Measurements from ENCODE around the gene ANKRD22. TPM values are rescaled to one million over a fixed set of nuclear protein-coding genes. Genes with fewer than 3 reads are reported as not detected.

The ANKRD22 gene
- total RNA-seq, 1 donor from 2014 or later, result not detected

- intact Hi-C loops (cut with micrococcal nuclease), result loop anchor here (1.0 to 5.0 kb wide), 8 partner anchors 18 to 1017 kb away; partner anchors contain the start of gene KIF20B
Measured at GRCh38 chr10:88879534-88880281, 28.1 kb upstream of the ANKRD22 start, which contains the start of gene STAMBPL1. TSS of gene STAMBPL1 (plus strand) at chr10:88880245. CDS start at chr10:88901709, 21,464 bp downstream.

DNA sequence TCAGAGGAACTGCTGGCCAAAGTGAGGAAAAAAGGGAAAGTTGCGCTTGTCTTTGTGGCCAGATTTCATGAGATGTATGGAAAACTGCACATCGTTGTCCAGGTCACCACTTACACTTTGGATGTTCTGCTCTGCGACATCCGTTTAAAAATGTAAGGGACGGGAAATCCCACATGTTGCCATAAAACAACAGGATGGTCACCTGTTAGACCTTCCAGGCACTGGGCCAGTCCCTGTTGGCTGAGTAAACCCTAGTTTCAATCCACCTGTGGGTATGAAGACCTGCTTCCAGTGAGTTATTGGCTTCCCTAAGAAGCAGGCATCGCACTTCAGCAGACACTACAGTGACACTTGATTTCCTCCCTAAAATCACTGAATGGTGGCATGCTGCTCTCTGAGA, 25.7 kb upstream of the ANKRD22 start:
- intact Hi-C loops (cut with micrococcal nuclease), result no loop called here

GRCh38 chr10:88875081-88875480, 23.4 kb upstream of the ANKRD22 start:
- intact Hi-C loops (cut with micrococcal nuclease), result no loop called here

DNA sequence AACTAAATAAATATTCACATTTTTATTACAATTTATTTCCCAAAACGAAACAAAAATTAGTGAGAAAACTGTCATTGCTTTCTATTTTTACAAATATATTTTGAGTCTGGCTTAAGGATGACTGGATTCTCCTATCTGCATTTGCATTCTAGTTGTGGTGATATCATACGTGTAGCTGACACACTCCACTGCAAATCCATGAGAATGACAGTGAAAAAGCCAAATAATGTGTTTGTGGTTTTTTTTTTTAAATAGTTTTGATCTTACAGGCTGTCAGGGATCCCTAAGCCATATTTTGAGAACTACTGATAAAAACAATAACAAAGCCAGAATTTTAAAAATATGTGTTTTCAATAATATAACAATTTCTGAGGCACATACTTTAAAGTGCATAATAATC, 22.6 kb upstream of the ANKRD22 start:
- intact Hi-C loops (cut with micrococcal nuclease), result no loop called here

DNA sequence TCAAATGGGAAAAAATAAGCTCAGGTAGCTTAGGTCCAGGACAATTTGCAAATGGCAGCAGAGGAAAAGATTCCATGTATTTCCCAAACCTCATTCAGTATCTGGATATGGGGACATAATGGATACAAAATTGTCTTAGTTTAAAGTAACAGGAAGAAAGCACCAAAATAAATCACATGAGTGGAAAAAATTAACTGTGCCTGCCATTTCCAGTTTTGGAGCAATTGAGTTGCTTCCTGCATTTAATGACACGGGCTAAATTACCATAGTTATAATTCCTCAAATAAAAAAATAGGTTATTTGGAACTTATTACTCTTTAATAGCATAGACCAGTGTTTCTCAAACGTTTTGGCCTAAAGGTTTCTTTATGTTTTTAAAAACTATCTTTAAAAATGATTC, 22.1 kb upstream of the ANKRD22 start:
- intact Hi-C loops (cut with micrococcal nuclease), result no loop called here

- intact Hi-C loops (cut with micrococcal nuclease), result no loop called here
Measured at GRCh38 chr10:88870089-88870488, 18.4 kb upstream of the ANKRD22 start.

DNA sequence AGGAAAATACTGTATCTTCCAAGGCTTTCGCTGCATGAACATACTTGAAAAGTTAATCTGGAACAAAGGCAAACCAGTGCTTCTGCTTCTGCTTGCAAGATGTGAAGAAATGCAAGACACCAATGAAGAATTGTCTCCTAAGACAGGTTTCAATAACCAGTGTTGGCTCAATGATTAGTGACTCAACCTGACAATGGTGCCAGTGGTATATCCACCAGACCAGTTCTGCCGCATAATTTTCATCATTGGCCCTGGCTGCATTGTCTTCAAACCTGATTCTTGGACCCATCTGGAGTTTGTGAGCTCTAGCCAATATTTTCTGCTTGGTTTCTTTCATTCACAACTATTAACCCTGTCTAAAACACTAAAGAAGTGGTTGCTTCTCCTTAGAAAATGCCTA, 14.8 kb upstream of the ANKRD22 start:
- intact Hi-C loops (cut with micrococcal nuclease), result no loop called here

DNA sequence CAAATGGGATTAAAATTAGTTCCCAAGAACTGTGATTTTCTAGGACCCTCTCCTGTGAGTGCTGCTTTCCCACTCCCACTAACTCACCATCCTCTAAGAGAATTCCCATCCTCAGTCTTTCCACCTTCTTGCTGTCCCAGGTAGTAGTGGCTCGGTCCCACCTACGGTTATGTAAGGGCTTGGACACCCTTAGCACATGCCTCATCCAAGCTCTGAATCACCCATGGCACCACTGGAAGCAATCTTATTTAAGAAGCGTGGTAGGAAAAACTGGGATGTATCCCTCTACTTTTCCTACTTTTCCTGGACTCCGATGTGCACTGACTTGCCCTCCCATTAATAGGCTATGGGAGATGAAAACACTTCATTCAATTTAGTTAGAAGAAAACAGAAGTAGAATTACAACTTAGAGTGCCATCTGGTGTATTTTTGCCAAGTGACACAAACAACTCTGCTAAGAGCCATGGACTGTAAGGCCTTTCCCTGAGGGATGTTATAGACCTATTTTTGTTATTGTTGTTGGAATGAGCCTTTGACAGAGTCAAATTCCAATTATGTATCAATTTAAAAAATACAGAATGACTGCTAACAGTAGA, 13.7 kb upstream of the ANKRD22 start:
- intact Hi-C loops (cut with micrococcal nuclease), result loop anchor here (2.0 kb wide), 1 partner anchor 179 kb away; no protein-coding TSS in a partner anchor

DNA sequence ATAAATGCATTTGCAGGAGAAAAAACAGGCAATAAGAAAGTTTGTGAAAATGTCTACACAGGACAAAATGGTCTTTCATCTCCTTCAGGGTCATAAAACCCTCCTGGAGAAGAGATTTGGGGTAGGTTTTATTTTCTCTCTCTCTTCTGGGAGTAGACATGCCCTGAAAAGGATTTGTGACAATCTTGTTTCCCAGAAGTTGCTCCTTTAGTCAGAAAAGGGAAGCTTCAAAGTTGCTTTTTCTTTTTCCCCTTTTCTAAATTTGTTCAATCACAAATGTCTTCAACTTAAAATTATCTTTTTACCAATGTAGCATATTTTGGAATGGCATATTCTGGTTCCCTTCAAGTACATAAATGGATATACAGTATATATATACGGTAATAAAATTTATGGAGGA, 9.4 kb upstream of the ANKRD22 start:
- intact Hi-C loops (cut with micrococcal nuclease), result no loop called here

DNA sequence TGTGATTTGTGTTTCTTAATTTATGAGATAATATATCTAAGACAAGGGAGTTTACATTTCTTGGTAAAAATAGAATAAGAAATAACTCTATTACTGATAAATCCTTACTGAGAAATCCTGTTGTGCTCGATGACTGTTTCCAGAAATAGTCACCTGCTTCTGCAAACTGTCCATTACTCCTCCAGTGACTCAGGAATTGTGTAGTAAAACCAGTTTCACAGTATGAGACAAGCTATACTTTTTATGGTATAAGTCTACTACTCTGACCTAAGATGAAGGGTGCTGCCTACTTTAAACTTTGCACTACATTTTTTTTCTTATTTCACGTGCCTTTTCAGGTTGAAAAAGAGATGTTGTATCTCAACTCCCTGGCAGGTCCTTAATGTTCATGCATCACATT, 6.8 kb upstream of the ANKRD22 start:
- intact Hi-C loops (cut with micrococcal nuclease), result no loop called here

DNA sequence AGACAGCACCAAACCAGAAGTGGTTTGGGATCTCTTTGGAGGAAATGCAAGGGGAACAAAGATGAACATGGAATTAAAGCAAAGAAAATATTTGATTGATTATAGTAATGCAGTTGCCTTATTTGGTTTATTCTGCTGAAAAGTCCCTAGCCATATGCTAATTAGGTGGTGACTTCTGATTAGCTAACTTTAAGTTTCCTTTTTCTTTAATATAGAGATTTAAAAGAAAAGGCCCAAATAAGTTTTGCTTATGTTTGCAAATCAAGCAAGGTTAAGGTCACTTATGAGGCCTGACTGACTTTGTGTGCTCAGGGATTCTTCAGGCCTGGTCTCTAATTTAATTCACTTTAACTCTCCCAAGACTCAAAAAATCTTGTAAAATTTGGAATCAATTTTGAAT, 6.2 kb upstream of the ANKRD22 start:
- intact Hi-C loops (cut with micrococcal nuclease), result no loop called here

GRCh38 chr10:88854684-88855083, 3.0 kb upstream of the ANKRD22 start:
- intact Hi-C loops (cut with micrococcal nuclease), result no loop called here

DNA sequence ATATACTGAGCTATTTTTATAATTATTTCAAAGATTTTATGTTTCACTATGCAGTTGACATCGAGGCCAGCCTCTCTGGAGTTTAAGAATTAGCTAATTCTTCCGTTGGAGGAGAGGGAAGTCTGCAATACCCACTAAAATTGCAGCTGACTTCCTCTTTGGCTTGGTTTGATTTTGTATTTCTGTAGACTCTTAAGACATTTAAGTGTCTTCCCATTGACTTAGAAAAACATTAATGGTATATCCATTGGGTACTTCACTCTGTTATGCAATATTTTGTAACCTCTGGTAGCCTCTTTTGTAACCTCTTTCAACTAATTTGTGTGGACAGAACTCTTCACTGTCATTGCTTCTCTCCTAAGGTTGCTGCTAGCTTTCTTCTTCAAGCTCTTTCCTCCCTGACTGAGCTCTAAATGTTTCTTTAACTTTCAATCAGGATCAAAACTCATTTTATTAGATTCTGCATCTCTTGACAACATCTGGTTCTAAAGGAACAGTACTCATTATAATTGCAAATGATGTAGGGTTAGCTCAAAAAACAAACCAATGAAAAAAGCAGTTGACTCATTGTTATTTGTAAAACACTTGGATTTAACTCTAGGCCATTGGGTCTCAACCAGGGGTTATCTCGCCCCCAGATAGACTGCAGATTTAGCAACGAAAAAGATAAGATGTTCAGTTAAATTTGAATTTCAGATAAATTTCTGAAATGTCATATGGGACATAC, 1.7 kb upstream of the ANKRD22 start:
- intact Hi-C loops (cut with micrococcal nuclease), result no loop called here

DNA sequence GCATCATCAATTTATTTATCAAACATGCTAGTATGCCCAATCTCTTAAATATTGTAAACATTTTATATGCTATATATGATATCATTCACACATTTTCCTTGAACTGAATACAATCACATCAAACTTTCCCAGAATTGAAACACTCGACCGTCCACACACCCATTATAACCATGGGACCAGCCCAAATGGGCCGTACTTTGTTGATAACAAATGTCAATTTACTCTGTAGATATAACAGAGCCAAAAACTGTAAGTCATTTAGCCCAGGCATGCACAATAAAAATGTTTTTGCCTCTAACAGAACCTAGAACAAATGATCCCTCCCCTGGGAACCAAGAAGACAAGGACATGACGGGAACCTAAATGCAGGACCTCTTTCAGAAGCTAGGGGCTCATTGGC, 683 bp upstream of the ANKRD22 start:
- intact Hi-C loops (cut with micrococcal nuclease), result no loop called here

DNA sequence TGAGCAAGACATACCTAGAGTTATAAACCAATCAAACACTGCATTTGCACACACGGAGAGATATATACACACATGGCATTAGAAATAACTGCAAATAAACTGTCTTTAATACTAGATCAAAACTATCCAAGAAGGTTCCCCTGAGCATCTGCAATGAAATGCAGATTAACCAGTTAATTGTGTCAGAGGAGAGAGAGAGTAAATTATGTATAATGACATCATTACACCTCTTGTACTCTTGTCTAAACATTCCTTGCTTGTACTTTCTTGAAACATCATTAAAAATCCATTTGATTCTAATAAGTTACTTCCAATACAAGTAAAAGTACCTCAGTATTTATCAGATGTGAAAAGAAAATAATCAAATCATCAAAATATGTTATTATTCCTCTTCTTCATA, 932 bp downstream of the ANKRD22 start:
- intact Hi-C loops (cut with micrococcal nuclease), result loop anchor here (2.0 kb wide), 1 partner anchor 52 kb away; no protein-coding TSS in a partner anchor

DNA sequence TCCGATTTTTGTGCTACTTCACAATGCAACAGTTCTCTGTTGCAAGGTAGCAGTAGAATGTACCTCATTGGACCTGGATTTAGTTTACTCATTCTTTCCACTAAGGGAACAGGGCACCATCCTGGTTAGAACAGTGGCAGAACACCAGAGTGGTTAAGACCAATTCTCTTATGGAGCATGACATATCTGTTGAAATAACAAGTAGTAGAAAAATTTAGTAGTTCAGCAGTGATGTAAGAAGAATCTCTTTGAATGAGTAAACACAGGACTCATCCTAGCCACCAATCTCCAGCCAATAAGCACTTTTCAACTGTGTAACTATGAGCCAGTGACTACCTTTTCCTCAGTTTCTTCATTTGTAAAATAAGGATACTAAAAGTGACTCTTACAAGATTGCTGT, 2.4 kb downstream of the ANKRD22 start:
- intact Hi-C loops (cut with micrococcal nuclease), result no loop called here

- intact Hi-C loops (cut with micrococcal nuclease), result no loop called here
Measured at GRCh38 chr10:88848499-88848898, 3.1 kb downstream of the ANKRD22 start.

DNA sequence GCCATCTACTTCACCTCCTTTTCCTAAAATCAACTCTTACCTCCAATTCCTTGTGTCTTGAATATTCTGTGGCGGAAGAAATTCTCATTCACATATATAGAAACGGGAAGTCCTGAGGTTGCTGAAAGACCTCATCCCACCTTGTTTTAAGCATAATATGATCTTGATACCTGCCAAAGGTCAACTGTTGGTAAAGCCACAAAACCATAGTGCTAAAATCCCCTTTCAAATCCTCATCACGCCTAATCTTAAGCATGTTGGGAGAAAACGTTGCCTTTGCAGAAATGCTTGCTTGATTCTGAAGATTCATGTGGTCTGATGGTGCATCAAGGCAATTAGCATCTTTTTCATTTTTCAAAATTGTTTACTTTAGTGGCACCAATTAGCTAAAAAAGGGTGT, 8.5 kb downstream of the ANKRD22 start:
- intact Hi-C loops (cut with micrococcal nuclease), result no loop called here

GRCh38 chr10:88841316-88842111, 10.1 kb downstream of the ANKRD22 start:
- intact Hi-C loops (cut with micrococcal nuclease), result no loop called here

DNA sequence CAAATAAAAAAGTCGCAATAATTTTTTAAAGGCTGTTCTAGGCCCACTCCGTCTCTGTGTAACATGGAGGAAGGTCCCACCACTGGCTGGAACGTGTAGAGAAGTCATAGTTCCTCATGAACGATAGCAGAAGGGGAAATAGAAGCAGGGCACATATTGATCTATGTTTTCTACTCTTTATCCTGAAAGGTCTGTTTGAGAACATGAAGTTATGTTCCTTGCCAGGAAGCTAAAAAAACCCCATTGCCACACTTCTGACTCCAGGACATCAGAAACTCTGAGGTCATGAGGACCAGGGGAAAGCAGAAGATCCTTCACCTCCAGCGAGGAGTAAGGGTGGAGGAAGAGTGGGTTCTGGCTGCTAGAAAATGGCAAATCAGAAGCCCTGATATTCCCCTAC, 10.8 kb downstream of the ANKRD22 start:
- intact Hi-C loops (cut with micrococcal nuclease), result no loop called here

DNA sequence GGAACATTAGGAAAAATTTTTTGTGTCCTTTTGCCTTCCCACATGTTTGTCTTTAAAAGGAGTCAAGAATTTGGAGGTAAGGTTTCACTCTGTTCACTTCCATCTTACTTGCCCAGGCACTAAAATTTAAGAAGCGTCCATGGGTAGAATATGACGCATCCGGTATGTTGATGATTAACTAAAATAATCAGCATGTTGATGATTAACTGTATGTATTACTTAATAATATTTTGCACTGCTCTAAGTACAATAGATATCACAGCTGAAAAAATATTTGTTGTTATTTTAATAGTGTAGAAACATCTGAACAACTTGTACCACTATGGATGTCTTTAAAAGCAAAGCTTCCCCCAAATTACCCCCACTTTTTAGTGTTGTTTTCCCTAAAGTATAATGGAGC, 11.5 kb downstream of the ANKRD22 start:
- intact Hi-C loops (cut with micrococcal nuclease), result no loop called here

Data from T-helper 2 cell treated with Interferon-gamma antibody and Interleukin-4, amounts not matched to agents 100 ng/mL and 5 ng/mL, for 36 hours (primary cell).